CD4-positive, alpha-beta T cell treated with Interleukin-4 for 4 hours (primary cell): ENCODE results near the gene RNF13.
A peak's percentile ranks its signal among the peaks of the same experiment; 100 is the strongest.
"Not testable (repeated sequence)": the region's sequence is repeated elsewhere in the genome, so short reads cannot be mapped to it uniquely, and the experiment has no call there.

Source experiments
- DNase-seq: peaks from one replicate; pipeline ENCODE4 v3.0.0-alpha.2; 2020

Gene RNF13

DNA sequence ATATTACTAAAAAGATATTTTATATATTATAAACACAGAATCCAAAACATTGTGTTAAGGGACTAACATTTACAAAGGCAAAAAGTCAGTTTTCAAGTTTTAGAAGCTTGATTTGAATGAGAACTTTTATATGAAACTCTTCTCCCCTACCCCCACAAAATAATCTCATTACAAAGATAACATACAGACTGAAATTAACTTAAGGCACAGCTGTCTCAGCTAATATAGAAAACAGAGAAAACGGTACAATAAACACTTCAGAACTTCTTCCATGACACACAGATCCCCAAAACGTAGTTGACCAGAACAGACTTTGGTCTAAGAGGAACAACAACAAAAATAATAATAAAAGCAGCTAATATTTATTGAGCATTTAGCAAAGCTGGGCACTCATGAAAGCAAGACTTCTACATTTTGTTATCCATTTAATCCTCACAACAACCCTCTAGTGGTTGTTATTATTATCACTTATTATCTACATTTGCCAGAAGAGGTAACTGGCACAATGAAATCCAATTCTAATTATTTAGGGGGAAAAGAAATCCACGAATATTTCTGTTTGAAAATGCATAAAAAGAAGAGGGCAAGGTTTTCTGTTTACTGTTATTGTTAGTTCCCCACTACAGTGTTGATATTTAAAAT, 89.6 kb downstream of the RNF13 start:
- no peak for DNase-seq

DNA sequence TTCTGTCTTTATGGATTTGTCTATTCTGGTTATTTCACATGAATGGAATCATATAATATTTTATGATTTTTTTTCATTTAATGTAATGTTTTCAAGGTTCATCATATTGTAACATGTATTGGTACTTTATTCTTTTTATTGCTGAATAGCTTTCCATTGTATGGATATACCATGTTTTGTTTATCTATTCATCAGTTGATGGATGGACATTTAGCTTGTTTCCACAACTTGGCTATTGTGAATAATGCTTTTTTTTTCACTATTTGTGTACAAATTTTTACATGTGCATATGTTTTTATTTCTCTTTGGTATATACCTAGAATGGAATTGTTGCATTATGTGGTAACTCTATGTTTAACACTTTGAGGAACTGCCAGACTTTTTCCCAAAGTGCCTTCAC, 93.0 kb downstream of the RNF13 start:
- DNase-seq: no peak

DNA sequence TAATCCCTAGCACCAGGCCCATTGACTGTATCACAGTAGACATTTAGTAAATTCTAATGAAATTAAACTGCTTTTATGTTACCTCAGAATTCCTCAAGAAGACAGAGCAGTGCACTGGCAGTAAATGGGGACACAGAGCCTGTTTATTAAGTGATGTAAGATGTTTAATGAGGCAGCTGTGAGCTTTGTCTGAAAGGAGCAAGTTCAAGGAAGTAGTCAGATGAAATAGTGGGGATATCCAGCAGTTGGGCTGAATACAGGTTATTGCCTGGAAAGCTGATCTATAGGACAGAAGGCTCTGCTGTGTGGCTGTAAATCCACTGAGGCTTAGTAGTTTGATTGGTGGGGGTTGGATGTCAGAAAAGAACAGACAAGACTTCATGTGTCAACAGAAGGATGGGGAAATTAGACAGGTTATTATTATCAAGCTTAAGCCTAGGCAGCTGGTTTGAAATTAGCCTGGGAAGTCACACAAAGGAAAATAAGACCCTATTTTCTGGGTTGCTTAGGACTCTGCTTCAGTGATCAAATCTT, 95.5 kb downstream of the RNF13 start:
- DNase-seq: no peak

DNA sequence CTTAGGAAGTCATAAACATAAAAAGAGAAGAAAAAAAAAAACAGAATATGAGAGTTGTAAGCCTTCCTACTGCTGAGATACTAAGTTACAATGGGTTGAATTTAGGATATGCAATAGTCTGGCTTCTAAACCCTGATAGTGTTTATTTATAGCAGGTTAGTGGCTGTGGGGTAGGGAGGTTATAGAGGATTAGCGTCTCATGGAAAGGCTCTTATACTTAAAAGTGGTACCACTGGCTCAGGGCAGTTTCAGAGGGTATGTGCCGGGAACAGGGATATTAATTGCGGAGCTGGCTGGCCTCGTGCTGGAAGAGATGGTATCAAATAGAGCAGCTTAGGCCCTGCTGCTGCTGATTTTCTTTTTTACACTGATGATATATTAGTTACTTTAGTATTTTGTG, 96.9 kb downstream of the RNF13 start:
- DNase-seq: no peak

DNA sequence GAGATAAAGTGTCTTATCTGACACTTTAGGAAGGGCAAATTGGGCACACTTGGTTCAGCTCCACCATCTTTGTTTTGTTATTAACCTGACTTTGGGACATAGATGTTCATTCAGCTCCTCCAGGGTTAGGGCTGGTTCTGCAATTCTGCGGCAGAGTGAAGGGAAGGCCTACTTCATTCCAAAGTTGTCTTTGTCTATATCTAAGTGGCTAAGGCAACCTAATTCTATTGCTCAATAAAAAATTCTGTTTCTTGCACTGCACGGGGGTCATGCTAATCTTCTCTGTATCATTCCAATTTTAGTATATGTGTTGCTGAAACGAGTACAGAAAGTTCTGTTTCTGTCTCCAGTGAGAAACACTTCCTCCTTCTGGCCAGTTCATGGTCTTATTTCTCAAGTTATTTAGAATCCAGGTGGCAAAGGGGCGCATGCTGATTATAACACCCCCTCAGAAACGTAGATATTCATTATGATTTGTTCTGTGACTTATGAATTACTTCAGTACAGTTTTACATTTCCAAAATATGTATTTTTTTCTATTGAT, 104.2 kb downstream of the RNF13 start:
- DNase-seq: no peak

DNA sequence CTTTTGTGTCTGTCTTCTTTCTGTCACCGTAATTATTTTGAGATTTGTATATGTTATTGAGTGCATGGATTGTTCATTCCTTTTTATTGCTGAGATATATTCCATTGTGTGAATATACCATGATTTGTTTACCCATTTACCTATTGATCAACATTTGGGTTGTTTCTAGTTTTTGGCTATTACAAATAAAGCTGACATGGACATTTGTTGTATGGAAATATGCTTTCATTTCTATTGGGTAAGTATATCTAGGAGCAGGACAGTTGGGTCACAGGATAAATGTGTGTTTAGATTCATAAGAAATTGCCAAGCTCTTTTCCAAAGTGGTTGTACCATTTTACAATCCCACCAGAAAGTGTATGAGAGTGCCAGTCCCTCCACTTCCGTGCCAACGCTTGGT, 106.5 kb downstream of the RNF13 start:
- no peak for DNase-seq

DNA sequence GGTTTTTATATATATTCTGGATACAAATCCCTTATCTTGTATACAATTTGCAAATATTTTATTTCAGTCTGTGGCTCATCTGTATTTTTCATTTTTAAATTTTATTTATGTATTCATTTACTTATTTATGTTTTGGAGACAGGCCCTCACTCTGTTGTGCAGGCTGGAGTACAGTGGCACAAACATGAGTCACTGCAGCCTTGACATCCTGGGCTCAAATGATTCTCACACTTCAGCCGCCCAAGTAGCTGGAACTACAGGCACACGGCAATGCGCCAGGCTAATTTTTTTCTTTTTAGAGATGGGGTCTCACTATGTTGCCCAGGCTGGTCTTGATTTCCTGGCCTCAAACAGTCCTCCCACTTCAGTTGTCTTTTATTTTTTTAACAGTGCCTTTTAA, 107.1 kb downstream of the RNF13 start:
- no peak for DNase-seq

DNA sequence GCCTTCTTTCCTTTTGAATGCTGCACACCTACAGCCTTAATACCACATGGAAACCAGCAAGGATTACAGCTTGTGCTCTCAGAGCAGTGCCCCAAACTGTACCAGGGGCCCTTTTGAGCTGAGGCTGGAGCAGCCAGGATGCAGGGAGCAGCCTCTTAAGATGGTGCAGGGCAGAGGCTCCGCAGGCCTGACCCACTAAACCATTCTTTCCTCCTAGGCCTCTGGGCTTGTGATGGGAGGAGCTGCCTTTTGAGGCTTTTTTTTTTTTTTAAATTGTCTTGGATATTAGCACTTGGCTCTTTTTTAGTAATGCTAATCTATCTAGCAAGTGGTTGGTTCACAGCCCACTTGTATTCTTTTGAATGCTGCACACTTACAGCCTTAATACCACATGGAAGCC, 120.0 kb downstream of the RNF13 start:
- DNase-seq: no peak

DNA sequence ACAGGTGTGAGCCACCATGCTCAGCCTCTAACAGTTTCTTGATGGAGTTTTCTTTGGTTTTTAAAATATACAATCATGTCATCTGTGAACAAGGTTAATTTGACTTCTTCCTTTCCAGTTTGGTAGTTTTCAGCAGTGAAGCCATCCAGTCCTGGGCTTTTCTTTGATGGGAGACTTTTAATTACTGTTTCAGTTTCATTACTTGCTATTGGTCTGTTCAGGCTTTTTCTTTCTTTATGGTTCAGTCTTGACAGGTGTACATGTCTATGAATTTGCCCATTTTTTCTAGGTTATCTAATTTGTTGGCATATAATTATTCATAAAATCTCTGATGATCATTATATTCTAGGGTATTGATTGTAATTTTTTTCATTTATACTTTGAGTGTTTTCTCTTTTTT, 120.8 kb downstream of the RNF13 start:
- no peak for DNase-seq

DNA sequence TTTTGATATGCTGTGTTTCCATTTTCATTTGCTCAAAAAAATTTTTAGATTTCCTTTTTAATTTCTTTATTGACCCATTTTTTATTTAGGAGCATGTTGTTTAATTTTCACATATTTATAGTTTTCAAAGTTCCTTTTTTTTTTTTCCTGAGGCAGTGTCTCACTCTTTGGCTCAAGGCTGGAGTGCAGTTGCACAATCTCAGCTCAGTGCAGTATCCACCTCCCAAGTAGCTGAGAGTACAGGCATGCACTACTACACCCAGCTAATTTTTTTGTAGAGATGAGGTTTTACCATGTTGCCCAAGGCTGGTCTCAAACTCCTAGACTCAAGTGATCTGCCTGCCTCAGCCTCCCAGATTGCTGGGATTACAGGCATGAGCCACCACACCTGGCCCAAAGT, 121.5 kb downstream of the RNF13 start:
- no peak for DNase-seq

DNA sequence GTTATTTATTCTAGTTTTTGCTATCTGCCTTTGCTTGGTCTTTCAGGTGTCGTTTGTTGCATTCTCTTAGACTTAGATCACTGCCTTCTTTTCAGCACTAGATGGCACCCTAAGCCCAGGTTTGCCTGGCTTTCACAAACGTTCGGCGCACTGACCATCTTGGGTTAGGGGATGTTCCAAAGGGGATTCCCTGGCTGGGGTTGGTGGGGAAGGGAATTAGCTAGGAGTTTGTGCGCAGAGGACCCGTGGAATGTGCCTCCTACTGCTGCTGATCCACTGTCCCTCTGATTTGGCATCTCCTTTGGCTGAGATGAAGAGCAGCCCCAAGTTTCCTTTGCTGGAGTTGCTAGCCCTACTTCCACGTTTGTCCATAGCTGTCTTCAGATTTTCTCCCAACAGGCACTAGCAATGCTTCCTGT, 123.8 kb downstream of the RNF13 start:
- peak; percentile 50 for DNase-seq

DNA sequence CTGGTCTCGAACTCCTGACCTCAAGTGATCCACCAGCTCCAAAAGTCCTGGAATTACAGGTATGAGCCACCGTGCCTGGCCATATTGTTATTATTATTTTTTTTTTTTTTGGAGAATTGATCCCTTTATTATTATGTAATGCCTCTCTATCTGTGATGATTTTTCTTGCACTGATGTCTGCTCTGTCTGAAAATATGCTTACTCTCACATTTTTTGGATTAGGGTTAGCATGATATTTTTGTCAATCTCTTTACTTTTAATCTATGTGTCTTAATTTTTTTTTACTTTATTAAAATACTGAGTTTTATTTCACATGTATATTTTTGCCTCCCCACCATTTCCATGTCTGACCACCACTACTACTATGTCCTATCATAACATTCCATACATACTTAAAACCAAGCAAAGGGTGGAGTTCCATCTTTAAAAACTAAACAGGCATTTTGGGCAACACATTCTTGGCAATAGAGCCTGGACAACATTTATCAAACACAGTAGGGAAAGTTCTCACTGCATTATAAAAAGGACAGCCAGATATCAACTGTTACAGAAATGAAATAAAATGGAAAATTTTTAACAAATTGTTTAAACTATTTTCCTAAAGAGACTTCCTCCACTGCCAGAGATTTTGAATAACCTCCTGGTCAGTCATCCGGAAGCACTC, 125.5 kb downstream of the RNF13 start:
- DNase-seq: not testable (repeated sequence)

DNA sequence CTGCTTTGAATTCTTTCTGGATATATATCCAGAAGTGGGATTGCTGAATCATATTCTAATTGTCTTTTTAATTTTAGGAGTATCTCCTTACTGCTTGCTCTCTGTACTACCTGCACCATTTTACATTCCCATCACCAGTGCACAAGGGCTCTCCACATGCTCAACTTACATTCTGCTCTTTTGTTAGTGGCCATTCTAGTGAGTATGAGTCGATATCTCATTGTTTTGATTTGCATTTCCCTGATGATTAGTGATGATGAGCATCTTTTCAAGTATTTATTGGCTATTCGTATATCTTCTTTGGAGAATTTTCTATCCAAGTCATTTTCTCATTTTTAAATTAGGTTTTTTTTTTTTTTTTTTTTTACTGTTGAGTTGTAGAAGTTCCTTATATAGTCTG, 128.2 kb downstream of the RNF13 start:
- no peak for DNase-seq

DNA sequence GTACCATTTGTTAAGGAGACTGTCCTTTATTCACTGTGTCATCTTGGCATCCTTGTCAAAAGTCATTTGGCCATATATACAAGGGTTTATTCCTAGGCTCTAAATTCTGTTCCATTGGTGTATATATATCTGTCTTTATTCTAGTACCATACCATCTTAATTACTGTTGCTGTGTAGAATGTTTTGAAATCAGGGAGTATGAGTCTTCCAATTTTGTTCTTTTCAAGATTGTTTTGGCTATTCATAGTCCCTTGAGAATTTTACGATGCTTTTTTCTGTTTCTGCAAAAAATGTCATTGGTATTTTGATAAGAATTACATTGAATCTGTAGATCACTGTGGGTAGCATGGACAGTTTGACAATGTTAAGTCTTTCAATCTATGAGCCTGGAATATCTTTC, 128.9 kb downstream of the RNF13 start:
- DNase-seq: no peak

DNA sequence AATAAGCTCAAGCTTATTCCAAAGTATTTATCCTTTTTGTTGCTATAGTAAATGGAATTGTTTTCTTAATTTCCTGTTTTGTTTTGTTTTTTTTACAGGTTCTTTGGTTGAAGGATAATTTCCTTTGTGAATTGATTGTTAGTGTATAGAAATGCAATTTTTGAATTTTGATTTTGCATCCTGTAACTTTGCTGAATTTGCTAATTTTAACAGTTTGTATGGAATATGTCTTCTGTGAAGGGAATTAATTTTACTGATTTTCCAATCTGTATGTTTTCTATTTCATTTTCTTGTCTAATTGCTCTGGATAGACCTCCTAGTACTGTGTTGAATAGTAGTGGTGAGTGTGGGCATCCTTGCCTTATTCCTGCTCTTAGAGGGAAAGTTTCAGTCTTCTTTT, 129.4 kb downstream of the RNF13 start:
- no peak for DNase-seq

DNA sequence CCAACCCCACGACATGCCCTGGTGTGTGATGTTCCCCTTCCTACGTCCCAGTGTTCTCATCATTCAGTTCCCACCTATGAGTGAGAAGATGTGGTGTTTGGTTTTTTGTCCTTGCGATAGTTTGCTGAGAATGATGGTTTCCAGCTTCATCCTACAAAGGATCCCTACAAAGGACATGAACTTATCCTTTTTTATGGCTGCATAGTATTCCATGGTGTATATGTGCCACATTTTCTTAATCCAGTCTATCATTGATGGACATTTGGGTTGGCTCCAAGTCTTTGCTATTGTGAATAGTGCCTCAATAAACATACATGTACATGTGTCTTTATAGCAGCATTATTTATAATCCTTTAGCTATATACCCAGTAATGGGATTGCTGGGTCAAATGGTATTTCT, 131.0 kb downstream of the RNF13 start:
- not testable (repeated sequence) for DNase-seq

DNA sequence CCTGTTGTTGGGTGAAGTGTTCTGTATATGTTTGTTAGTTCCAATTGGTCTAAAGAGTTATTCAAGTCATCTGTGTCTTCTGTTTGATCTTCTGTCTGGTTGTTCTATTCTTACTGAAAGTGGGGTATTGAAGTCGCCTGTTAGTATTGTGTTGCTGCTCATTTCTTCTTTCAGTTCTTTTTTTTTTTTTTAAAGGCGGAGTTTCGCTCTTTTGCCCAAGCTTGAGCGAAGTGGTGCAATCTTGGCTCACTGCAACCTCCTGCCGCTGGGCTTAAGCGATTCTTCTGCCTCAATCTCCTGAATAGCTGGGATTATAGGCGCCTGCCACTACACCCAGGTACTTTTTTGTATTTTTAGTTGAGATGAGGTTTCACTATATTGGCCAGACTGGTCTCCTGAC, 134.2 kb downstream of the RNF13 start:
- DNase-seq: no peak

DNA sequence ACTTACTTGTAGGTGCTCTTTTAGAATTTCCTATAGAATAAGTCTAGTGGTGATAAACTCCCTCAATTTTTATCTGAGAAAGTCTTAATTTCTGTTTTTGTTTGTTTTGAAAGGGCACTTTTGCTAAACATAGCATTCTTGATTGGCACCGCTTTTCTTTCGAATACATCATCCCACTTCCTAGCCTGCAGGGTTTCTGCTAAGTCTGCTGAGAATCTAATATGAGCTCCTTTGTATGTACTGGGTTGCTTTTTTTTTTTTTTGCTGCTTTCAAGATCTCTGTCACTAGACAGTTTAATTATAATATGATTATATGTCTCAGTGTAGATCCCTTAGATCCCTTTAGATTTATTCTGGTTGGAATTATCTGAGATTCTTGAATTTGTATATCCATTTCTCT, 136.2 kb downstream of the RNF13 start:
- DNase-seq: no peak

DNA sequence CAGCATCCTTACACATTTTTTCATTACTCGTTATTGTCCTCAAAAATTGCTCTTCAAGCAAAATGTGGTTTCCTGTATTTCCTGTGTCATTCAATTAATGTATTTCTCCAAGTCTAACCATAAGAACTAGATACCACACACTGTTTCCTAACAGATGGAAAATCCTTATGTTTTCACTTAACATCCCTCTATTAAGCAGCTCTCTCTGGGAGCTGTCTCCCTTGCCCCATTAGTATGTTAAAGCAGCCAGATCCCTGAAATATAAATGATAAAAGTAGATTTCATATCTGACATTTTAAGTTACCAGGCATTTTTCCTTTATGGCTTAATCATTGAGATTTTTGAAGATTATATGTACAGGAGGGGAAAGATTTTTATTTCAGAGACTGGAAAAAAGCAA, 141.8 kb downstream of the RNF13 start:
- DNase-seq: no peak

DNA sequence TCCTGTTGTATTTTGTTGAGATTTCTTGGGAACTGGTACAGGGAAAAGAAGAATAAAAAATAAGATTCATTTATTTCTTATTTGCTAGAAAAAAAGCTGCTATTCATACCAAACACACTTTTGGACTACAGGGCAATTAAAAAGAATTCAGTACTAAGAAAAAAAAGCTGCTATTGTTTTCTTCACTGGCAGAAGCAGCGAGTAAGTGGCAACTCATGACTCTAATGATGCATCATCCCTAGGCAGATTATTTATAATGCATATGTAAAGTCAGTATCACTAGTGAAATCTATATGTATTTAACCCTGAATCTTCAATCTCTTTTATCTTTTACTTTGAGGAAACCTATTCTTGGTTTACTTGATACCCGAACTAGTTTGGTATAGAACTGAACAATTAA, 142.4 kb downstream of the RNF13 start:
- DNase-seq: no peak

DNA sequence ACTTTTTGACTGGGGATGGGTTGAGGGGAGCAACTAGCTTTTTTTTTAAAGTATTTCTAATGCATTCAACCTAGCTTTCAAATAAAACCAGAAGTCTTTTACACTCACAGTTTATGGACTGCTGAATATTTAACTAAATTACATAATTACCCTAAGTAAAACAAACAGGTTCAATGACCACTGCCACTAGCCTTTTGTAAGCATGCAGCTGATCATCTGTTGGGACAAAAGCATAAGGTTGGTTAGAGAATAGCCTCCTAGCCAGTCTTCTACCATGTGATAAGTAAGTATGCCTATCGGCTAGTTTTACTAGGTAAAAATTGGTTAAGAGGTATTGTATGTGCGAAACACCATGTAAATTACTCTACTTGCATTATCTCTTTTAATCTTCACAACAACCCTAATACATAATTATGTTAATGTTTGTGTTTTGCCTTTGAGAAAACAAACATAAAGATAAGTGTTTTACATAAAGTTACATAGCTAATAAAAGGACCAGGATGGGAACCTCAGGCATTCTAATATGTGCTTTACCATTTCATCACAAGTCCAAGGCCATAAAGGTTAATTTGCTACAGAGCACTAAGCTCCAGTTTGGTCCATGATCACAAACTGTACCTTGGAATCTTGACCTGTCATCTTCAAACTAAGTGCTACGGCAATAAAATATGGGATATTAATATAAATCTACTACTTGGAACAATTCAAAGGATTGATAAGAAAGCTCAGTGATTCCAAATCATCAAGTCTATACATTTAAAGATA, 144.5 kb downstream of the RNF13 start:
- DNase-seq: no peak

DNA sequence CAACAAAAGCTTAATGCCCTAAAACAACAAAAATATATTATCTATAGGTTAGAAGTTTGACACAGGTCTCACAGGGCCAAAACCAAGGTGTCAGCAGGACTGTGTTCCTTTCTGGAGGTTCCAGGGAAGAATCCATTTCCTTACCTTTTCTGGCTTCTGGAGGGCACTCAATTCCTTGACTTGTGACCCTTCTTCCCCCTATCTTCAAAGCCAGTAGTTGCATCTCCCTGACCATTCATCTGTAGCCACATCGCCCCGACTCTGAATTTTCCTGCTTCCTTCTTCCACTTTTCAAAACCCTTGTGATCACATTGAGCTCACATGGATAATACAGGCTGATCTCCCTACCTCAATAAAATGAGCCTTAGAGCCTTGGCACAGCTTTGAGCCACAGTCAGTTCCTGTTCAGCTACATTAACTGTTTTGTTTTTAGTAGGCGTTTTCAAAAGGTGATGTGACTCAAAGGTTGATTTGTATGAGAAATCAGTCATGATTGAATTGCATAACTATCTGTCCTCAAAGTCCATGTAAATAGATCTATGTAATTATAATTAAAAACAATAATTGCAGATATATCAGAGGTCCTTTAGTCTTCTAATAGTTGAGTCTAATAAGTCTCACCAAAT, 145.3 kb downstream of the RNF13 start:
- no peak for DNase-seq

DNA sequence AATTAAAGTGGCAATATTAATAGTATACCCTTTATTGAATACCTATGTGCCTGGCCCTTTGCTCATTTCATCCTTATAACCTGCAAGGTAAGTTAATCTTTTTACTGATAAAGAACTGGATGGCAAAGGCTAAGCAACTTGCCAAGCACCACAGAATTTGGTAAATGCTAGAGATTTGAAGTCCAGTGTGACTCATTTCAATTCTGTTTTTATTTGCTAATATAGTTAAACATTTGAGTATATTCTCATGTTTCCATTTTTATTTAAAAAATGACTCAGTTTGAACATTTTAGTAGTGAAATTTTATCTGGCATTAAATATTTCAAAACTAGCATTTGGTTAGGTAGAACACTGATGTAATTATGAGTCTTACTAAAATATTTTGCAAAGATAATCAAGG, 146.4 kb downstream of the RNF13 start:
- no peak for DNase-seq
